Activated CD4-positive, alpha-beta T cell treated with anti-CD3 and anti-CD28 coated beads, Interleukin-10, Interleukin-2, amounts not matched to agents 100 ng/mL and 50 ng/mL, durations not matched to agents 16 hours and 8 hours (primary cell): ENCODE measurements around the gene OXLD1.

ENCODE experiments used
- DNase-seq: peaks from one replicate; pipeline ENCODE4 v3.0.0-alpha.2; 2020

OXLD1 gene

DNA sequence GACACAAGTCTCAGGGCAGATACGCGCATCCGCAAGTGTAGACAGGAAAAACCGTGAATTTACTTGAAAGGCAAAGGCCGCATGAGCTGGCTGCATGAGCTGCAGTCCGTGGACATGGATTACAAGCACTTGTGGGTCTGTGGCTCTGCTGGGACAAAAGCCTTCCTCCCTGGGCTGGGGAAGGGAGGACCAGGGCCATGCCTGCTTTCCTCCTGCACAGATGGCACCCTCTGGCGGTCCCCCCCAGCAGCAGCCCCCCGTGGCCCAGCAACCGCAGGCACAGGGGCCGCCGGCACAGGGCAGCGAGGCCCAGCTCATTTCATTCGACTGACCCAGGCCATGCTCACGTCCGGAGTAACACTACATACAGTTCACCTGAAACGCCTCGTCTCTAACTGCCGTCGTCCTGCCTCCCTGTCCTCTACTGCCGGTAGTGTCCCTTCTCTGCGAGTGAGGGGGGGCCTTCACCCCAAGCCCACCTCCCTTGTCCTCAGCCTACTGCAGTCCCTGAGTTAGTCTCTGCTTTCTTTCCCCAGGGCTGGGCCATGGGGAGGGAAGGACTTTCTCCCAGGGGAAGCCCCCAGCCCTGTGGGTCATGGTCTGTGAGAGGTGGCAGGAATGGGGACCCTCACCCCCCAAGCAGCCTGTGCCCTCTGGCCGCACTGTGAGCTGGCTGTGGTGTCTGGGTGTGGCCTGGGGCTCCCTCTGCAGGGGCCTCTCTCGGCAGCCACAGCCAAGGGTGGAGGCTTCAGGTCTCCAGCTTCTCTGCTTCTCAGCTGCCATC is 35.1 kb upstream of the OXLD1 start:
- DNase-seq, result peak; percentile 46

DNA sequence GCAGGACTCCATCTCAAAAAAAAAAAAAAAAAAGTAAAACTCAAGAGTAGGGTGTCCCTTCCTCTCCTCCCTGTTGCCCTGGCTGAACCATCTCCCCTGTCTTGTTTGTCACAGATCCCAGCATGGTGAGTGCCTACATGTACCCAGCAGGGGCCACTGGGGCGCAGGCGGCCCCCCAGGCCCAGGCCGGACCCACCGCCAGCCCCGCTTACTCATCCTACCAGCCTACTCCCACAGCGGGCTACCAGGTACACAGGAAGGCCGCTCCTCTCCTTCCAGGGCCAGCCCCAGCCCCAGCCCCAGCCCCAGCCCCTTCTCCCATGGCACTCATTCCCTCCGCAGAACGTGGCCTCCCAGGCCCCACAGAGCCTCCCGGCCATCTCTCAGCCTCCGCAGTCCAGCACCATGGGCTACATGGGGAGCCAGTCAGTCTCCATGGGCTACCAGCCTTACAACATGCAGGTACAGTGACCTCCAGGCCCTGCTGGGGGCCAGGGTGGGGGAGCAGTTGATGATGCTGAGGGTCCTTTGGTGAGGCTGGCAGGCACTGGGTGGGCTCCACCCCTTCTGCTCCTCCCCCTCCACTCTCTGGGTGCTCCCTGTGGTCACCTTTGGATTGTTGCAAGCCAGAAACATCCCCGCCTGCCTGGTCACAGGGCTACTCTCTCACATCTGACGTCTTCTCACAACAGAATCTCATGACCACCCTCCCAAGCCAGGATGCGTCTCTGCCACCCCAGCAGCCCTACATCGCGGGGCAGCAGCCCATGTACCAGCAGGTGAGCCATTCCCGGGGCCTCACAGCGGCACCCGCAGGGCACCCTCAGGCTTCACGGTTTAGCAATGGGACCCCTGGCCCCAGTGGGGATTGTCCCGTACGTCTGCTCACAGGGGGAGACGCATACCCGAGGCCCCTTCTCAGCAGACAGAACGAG is 34.2 kb upstream of the OXLD1 start:
- DNase-seq, result no peak

DNA sequence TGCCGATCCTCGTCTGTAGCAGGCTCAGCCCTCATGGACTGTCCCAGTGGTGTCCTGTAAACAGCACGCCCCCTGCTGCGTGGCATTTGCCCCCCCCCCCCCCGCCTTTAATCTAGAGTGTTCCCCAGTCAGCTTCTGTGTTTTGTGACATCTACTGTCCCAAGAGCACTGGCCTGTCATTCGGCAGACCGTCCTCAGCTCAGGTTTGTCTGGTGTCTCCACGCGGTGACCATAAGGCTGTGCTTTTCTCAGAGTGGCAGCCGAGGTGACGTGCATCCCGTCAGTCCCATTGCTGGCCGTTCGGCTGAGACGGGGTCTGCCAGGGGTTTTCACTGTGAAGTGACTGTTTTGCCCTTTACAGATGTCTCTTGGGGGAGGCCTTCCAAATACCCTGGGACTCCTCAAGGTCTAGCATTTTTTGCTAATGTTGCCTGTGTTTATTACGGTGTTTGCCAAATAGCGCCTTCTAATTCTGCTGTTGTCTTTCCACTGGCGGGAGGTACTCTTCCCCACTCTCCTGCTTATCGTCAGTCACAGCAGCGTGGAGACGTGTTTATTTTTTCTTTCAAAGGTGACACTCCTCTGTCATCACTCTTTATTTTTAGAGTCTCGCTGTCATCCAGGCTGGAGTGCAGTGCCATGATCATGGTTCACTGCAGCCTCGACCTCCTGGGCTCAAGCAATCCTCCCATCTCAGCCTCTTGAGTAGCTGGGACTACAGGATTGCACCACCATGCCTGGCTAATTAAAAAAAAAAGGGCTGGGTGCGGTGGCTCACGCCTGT is 31.0 kb upstream of the OXLD1 start:
- DNase-seq, result no peak

DNA sequence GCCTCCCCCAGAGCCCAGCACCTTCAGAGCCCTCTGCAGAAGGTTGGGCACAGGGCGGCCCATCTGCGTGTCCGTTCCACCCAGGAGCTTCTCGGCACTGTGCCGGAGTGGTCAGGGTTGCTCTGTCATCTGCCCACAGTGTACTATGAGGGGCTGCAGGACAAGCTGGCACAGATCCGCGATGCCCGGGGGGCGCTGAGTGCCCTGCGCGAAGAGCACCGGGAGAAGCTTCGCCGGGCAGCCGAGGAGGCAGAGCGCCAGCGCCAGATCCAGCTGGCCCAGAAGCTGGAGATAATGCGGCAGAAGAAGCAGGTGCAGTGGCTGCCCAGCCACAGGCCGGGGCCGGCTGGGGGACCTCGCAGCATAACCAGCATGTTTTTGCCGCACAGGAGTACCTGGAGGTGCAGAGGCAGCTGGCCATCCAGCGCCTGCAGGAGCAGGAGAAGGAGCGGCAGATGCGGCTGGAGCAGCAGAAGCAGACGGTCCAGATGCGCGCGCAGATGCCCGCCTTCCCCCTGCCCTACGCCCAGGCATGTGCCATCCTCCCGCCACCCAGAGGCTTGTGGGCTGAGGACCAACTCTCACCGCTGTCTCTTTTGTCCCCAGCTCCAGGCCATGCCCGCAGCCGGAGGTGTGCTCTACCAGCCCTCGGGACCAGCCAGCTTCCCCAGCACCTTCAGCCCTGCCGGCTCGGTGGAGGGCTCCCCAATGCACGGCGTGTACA is 30.0 kb upstream of the OXLD1 start:
- no peak for DNase-seq

DNA sequence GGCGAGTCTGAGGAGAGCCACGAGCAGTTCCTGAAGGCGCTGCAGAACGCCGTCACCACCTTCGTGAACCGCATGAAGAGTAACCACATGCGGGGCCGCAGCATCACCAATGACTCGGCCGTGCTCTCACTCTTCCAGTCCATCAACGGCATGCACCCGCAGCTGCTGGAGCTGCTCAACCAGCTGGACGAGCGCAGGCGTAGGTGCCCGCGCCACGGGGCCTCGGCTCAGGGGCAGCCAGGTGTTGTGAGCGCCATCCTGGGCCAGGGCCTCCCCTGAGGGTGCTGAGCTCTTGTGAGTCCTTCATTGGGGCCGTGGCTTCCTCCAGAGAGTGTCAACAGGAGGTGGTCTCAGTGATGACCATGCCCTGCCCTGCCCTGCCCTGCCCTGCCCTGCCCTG is 29.4 kb upstream of the OXLD1 start:
- no peak for DNase-seq

DNA sequence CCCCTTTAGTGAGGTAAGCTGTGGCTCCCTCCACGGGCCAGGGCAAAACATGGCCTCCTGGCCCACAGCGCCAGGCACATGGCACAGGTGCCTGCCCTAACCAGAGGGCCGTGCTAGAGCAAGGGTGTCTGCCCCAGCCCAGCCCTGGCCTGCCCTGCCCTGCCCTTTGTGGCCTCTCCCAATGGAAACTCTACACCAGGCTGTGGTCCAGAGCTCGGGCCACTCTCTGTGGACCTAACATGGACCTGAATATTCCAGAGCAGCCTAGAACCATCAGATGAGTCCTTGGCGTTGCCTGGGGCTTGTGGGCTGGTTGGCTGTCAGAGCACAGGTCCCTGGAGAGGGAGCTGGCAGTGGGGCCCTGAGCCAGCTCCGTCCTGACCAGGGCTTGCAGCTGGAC is 28.8 kb upstream of the OXLD1 start:
- DNase-seq, result no peak

DNA sequence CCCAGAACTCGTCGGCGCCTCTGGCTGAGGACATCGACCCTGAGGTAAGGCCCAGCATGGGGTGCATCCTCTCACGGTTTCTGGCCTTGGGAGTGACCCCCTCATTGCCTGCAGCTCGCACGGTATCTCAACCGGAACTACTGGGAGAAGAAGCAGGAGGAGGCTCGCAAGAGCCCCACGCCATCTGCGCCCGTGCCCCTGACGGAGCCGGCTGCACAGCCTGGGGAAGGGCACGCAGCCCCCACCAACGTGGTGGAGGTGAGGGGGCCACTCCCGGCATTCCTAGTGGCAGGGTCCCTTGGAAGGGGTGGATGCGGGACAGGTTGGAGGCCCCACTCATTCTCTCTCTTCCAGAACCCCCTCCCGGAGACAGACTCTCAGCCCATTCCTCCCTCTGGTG is 28.4 kb upstream of the OXLD1 start:
- no peak for DNase-seq

DNA sequence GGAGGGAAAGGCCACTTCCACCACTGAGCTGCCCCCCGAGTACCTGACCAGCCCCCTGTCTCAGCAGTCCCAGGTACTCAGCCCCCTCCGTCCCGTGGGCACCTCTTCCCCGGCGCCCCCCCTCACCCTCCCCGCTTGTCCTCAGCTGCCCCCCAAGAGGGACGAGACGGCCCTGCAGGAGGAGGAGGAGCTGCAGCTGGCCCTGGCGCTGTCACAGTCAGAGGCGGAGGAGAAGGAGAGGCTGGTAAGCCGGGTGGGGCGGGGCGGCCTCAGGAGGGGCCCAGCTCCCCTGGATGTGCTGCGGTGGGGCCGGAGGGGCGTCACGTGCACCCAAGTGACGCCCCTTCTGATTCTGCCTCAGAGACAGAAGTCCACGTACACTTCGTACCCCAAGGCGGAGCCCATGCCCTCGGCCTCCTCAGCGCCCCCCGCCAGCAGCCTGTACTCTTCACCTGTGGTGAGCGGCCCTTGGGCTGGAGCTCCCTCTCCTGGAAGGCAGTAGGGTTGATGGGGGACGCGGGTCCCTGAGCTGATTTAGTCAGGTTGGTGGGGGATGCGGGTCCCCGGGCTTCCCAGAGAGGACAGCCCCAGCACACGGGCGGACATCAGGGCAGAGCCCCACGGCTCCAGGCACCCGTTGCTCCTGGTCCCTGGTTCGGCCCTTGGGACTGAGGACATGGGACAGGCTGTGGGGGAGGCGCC is 27.3 kb upstream of the OXLD1 start:
- no peak for DNase-seq

DNA sequence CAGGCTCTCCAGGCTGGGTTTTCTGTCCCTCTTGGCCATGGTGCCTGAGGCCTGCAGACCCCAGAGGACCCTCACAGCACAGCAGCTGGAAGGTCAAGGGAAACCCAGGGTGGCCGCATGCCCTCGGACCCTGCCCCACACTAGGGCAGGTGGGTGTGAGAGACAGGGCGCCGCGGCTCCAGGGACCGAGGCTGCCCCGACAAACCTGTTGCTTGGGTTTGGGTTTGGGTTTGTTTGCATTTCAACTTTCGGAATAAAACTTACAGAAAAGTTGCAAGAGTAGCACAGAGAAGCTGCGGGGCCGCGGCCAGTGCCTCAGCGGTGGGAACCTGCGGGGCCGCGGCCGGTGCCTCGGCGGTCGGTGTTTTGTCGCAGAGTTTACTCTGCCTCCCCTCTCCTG is 25.2 kb upstream of the OXLD1 start:
- no peak for DNase-seq

DNA sequence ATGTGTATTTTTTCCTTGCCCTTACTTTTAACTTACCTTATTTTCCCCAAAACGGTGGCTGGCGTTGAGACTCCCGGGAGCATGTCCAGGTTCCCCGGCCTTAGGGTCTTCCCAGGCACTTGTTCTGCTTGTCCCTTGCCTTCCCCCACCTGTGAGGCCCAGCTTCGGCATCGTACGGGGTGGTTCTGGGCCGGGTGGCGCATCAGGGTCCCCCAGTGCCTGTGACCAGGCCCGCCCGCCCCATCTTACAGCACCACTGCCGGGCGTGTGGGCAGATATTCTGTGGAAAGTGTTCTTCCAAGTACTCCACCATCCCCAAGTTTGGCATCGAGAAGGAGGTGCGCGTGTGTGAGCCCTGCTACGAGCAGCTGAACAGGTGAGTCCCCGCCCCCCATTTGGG is 24.8 kb upstream of the OXLD1 start:
- DNase-seq, result no peak

DNA sequence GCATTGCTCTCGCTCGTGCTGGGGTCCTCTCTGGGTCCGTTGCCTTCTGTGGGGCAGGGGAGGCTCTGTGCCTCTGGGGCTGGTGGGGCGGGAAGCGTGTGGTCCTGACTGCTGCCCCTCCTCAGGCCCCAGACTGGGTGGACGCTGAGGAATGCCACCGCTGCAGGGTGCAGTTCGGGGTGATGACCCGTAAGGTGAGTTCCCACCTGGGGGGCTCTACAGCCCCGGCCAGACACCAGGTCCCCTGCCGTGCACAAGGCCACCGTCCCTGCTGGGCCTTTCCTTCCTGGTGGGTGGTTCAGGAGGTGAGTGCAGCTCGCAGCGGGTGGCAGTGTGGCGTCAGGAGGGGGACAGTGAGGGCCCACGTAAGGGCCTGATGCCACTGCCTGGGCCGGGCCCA is 24.1 kb upstream of the OXLD1 start:
- DNase-seq, result no peak

DNA sequence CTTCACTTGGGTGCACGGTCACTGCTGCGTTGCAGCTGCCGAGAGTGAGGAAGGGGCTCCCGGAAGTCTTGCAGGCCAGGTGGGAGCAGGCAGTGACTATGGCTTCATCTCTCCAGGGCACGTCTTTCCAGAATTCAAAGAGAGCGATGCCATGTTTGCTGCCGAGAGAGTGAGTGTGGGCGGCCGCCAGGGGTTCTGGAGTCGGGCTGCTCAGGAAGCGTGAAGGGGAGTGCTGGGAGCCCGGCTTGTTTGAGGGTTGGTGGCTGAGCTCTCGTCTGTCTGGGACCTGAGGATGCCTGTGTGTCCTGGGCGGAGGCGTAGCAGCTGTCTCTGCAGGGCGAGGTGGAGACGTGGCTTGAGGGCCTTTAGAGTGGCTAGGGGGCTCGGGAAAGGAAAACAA is 23.7 kb upstream of the OXLD1 start:
- no peak for DNase-seq

DNA sequence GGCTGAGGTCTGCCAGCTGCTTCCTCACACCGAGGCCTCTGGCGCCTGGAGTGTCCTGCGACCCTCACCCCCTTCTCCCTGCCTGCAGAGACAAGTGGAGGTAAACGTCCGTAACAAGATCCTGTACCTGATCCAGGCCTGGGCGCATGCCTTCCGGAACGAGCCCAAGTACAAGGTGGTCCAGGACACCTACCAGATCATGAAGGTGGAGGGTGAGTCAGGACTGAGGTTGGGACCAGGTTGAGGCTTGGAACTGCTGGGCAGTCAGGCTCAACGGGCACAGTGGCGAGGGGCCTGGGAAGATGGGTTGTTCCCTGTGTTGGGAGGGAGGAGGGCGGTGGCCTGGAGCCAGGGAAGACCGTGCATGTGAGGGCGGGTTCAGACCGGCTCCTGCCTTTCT is 22.2 kb upstream of the OXLD1 start:
- no peak for DNase-seq

DNA sequence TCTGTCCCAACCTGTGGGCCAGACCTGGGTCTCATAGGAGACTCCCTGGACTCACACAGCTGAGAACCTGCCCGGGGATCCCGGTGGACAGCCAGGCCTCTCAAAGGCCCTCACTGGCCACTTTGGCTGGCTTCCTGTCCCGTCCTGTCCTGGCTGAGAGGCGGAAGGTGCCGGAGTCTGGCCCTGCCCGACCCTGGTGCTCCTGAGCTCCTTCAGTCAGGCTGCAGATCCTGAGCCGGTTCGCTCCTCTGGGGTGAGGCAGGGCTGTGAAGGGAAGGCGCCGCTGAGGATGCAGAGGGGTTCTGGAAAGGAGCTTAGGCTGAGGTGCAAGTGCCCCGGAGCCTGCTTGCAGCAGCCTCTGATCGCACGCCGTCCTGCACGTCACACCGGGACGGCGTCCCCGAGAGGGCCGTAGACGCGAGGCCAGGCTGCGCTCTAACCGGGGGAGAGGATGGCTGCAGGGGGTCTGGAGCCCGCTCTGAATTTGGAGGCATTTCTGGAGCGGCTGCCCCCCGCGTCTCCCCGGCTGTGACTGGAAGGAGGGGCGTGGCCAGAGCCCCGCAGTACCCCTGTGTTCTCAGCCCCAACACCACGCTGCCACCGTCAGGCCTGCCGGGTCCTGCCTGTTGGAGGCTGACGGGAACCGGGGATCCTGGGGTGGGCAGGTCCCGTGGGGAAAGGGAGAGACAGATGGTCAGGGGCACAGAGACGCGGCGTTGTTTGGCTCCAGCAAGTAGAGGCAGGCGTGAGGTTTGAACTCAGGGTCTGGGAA is 21.6 kb upstream of the OXLD1 start:
- DNase-seq, result no peak

DNA sequence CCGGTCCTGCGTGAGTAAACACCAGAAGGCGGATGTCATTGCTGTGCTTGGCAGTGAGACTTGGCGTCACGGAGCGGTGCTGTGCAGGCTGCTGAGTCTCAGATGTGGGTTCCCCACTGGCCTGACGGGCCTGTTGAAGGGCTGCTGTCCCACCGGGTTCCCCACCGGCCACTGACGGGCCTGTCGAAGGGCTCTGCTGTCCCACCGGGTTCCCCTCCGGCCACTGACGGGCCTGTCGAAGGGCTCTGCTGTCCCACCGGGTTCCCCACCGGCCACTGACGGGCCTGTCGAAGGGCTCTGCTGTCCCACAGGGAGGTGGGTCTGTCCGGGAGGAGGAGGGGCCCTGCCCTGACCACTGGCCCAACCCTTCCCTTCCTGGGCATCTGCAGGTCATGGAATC is 20.2 kb upstream of the OXLD1 start:
- no peak for DNase-seq

DNA sequence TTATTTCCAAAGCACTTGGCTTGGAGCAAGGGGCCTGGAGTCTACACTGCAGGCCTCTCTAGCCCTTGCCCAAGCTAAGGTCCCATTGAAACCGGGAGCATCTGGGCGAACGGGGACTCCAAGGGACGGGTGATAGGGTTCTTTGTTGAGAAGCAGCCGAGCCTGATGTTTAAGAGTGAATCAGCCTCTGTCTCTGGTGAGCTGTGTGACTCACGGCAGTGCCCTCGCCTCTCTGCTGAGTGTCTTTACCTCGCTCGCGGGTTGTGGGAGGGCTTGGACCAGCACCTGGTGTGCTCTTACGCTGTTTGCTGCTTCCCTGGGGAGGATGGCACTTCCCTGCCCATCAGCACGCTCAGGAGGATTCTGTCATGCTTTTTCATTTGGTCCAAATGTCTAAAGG is 18.7 kb upstream of the OXLD1 start:
- DNase-seq, result peak; percentile 55

DNA sequence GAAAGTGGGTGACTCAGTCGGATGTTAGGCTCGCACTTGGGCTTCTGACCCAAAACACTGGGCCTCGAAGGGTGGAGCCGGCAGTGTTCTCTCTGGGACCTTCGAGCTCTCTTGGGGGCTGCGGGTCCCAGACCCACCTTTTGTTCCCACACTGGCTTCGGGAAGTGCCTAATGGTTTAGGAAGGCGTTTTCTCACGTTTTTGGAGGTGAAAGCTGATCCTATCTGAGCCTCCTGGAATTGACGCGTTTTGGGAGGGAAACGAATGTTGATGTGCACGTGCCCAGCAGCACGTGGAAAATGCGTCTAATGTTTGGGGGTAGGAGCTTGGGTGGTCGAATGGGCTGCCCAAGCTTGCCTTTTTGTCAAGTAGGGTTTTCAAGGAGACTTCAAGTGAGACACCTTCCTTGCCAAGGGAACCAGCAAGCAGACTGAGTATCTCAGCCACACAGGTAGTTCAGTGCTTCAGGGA is 18.1 kb upstream of the OXLD1 start:
- DNase-seq, result peak; percentile 45

DNA sequence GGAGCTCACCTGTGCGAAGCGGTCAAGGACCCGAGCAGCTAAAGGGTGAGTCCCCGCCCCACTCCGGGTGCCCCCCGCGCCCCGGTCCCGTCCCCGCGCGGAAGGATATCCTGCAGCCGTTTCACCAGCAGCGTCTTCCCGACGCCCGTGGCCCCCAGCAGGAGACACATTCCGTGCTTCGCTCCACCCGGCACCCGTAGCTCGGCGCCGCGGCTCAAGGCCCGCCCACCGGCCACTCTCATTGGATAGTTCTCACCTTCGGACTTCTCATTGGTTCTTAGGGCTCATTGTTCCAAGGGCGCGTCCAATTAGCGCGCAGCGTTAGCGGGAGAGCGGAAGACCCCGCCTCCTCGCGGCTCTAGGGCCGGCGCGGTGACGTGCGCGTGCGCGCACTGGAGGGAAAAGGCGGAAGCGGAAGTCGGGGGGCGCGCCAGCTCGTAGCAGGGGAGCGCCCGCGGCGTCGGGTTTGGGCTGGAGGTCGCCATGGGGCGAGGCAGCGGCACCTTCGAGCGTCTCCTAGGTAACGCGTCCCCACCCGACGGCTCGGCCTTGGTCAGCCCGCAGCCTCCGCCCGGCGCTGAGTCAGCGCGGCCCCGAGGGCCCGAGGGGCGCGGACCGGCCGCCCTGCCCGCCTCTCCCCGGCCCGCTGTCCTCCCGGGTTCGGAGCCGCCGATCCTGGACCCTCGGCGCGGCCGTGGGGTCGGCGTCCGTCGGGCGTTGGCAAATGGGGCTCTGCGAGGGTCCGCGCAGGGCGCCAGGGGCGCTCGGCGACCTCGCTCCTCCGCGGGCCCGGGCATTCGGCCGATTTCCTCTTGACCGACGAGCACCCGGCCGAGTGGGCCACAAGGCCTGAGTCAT is 17.4 kb upstream of the OXLD1 start, which contains the start of the genes ARL16 and HGS:
Gene ARL16, minus strand, starts transcription at position 214 of the 858 bp plus-strand sequence. Its CDS starts 44 bp downstream, at position 170.
Gene HGS, plus strand, starts transcription at position 428 of the 858 bp plus-strand sequence. Its CDS starts 56 bp downstream, at position 484.
- peak; percentile 99 for DNase-seq

DNA sequence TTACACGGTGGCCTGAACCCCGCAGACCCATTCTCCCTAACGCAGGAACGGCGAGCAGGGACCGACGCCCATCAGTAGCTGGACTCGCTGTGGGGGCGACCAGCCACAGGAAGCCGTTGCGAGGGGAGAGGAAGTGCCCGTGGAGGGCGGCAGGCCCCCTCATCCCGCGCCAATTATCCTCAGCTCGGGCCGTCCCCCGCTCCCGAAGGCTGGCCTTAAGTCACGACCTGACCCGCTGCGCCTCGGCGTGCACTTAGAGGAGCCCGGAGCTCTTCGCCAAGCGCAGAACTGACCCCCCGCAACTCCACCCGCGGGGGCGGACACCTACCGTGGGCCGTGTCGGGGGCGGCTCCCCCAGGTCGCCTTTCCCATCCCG is 16.8 kb upstream of the OXLD1 start:
- DNase-seq, result no peak
